Suprapubic skin (tissue), 4 donors: ENCODE data around the gene PROSER2. TPM values are rescaled to one million over a fixed set of nuclear protein-coding genes. Genes with fewer than 3 reads are reported as not detected.
"Not testable (repeated sequence)": the region's sequence is repeated elsewhere in the genome, so short reads cannot be mapped to it uniquely, and the experiment has no call there.

ENCODE experiments used
- DNase-seq, 2 donors: peaks; one replicate each; pipeline ENCODE4 v3.0.0-alpha.2; 2019; ENCODE audit warnings: low spot score in 2 of 2
- H3K27ac ChIP-seq: fragments of 200-600 bp; sonication (generic); one replicate; pipeline ENCODE4 v1.5.1; 2019
- H3K27me3 ChIP-seq: fragments of 200-600 bp; sonication (generic); one replicate; pipeline ENCODE4 v1.5.1; 2019
- H3K36me3 ChIP-seq: fragments of 200-600 bp; sonication (generic); one replicate; pipeline ENCODE4 v1.5.1; 2019
- H3K4me1 ChIP-seq: fragments of 200-600 bp; sonication (generic); one replicate; pipeline ENCODE4 v1.5.1; 2019
- H3K4me3 ChIP-seq: fragments of 200-600 bp; sonication (generic); one replicate; pipeline ENCODE4 v1.5.1; 2019; ENCODE audit warnings: mild to moderate bottlenecking
- H3K9me3 ChIP-seq: fragments of 200-600 bp; sonication (generic); one replicate; pipeline ENCODE4 v1.5.1; 2019
- EP300 ChIP-seq: sonication (generic); formaldehyde crosslinking; IDR thresholded peaks from one replicate; pipeline ENCODE4 v1.6.1; 2017; ENCODE audit warnings: antibody characterized with exemption
- POLR2A ChIP-seq, 2 donors: fragments of 450-650 bp; IDR thresholded peaks; one replicate each; pipeline ENCODE4 v1.6.1; 2017; ENCODE audit warnings: antibody characterized with exemption in 2 of 2, mild to moderate bottlenecking in 2 of 2, moderate library complexity in 2 of 2
- POLR2AphosphoS5 ChIP-seq, 3 donors: sonication (generic); formaldehyde crosslinking; IDR thresholded peaks; one replicate each; pipeline ENCODE4 v1.6.1; 2017; ENCODE audit warnings: antibody characterized with exemption in 3 of 3
- WGBS: methylation state at CpG from one replicate; pipeline ENCODE4 v1.1.5; 2018; 5-methylcytosine and 5-hydroxymethylcytosine counted together
- total RNA-seq, 4 donors: library from RNA; depleted of rRNA; stranded (reverse); fragments of >200 nt; gene quantifications; one replicate each; pipeline ENCODE4 v1.1.0, GENCODE V29; 2016
- TF ChIP-seq, protein P1 (sequence below), 2 donors: fragments of 200-600 bp in 1 of 2; fragments of 450-650 bp in 1 of 2; sonication (generic) in 1 of 2; IDR thresholded peaks; one replicate each; pipeline ENCODE4 v1.5.1; 2016 to 2019; ENCODE audit warnings: antibody characterized with exemption in 2 of 2, mild to moderate bottlenecking in 1 of 2, moderate library complexity in 1 of 2

PROSER2 gene
- total RNA-seq, 4 donors from 2014 or later: 5.6 to 8.5 (median 6.3) TPM

DNA sequence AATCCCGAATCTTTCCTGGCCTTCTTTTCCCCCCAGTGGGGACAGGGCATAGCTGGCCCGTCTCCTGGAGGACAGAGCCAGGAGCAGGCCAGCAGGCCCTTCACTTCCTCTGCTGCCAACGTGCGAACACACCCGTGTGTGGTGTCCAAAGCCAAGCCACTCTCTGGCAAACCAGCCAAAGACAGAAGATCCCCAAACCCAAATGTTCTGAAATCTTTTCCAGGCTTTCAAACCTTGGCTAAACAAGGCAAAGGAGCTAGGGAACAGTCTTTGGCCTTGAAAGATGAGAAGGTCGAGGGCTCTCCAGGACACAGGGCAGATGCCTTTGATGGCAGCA lies 63.0 kb downstream of the PROSER2 start:
- Histone ChIP-seq H3K36me3 (no peaks in the 10 kb centered on the region), H3K4me3 (no peak overlapping the region), H3K27me3 (no peaks in the 10 kb centered on the region), H3K4me1 (peaks cover 13% of the 10 kb centered on the region), H3K27ac (no peak overlapping the region), H3K9me3 (no peaks in the 10 kb centered on the region)
- TF ChIP-seq, protein P1, sequence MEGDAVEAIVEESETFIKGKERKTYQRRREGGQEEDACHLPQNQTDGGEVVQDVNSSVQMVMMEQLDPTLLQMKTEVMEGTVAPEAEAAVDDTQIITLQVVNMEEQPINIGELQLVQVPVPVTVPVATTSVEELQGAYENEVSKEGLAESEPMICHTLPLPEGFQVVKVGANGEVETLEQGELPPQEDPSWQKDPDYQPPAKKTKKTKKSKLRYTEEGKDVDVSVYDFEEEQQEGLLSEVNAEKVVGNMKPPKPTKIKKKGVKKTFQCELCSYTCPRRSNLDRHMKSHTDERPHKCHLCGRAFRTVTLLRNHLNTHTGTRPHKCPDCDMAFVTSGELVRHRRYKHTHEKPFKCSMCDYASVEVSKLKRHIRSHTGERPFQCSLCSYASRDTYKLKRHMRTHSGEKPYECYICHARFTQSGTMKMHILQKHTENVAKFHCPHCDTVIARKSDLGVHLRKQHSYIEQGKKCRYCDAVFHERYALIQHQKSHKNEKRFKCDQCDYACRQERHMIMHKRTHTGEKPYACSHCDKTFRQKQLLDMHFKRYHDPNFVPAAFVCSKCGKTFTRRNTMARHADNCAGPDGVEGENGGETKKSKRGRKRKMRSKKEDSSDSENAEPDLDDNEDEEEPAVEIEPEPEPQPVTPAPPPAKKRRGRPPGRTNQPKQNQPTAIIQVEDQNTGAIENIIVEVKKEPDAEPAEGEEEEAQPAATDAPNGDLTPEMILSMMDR (IDR thresholded peaks at IDR 0.05): no peak
- no peak for TF ChIP-seq POLR2A (IDR thresholded peaks at IDR 0.05)
- no peak for TF ChIP-seq POLR2AphosphoS5 (IDR thresholded peaks at IDR 0.05)
- no peak for TF ChIP-seq EP300
- DNase-seq: no peak
- WGBS: 65% methylated on average over 2 of the region's 6 CpGs

DNA sequence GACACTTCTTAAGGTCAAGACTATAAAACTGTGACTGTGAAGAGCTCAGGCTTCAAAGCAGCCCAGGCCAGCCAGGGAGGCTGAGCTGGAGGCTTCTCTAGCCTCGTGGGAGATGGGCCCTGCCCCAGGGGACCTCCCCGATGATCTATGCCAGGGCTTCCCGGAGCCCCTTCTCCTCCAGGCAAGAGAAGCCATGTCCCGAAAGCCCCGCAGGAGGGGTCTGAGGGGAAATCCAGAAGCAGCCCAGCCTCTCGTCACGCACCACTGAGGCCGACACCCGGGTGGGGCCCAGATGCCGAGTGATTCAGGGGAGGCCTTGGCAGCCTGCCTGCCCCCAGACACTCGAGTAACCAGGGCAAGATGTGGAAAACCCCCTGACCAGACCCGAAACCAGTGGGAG lies 63.7 kb downstream of the PROSER2 start:
- no peak for DNase-seq
- no peak overlapping the region for H3K27ac ChIP-seq
- H3K9me3 ChIP-seq: no peaks in the 10 kb centered on the region
- TF ChIP-seq POLR2A (IDR thresholded peaks at IDR 0.05) (no peak), POLR2AphosphoS5 (IDR thresholded peaks at IDR 0.05) (no peak), EP300 (no peak)
- TF ChIP-seq, protein P1 (IDR thresholded peaks at IDR 0.05): no peak
- peaks cover 11% of the 10 kb centered on the region for H3K4me1 ChIP-seq
- H3K27me3 ChIP-seq: no peaks in the 10 kb centered on the region
- 53% methylated on average over 10 of the region's 12 CpGs for WGBS
- H3K36me3 ChIP-seq: no peaks in the 10 kb centered on the region
- no peak overlapping the region for H3K4me3 ChIP-seq

DNA sequence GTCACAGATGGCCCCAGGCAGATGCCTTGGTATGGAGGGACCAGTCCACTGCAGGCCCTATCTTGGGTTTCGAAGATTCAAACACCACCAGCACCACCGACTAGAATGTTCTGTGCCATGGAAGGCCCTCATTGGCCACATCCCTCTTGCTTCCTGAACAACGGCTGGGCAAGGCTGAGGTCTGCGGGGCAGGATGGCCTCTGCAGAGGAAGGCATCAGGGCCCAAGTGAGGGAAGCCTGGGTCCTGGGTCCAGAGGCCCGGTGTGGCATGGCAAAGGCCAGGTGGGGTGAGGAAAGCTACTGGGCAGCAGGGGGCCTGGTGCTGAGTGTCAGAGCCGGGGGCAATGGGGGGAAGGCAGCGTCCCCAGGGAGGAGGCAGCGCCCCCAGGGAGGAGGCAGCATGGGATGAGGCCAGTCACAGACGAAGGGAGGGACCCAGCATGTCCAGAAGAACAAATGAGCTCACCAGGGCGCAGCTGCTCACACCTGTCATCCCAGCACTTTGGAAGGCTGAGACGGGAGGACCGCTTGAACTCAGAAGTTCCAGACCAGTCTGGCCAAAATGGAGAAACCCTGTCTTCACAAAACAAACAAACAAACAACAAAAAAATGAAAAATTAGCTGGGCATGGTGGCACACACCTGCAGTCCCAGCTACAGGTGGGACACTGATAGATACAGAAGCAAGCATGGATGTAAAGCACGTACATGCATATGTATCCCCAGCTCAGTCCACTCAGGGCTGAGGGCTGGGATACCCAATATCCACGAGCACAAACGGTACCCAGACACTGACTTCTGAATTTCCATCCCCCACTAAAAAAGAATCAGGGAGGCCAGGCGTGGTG lies 64.4 kb downstream of the PROSER2 start:
- H3K36me3 ChIP-seq: no peaks in the 10 kb centered on the region
- TF ChIP-seq EP300: no peak
- TF ChIP-seq POLR2A (IDR thresholded peaks at IDR 0.05): no peak
- TF ChIP-seq, protein P1 (IDR thresholded peaks at IDR 0.05): no peak
- TF ChIP-seq POLR2AphosphoS5 (IDR thresholded peaks at IDR 0.05): no peak
- H3K4me1 ChIP-seq: peaks cover 7% of the 10 kb centered on the region
- no peak overlapping the region for H3K27ac ChIP-seq
- H3K4me3 ChIP-seq: no peak overlapping the region
- H3K27me3 ChIP-seq: no peaks in the 10 kb centered on the region
- H3K9me3 ChIP-seq: no peaks in the 10 kb centered on the region
- 86% methylated on average over 16 of the region's 16 CpGs for WGBS
- no peak for DNase-seq

DNA sequence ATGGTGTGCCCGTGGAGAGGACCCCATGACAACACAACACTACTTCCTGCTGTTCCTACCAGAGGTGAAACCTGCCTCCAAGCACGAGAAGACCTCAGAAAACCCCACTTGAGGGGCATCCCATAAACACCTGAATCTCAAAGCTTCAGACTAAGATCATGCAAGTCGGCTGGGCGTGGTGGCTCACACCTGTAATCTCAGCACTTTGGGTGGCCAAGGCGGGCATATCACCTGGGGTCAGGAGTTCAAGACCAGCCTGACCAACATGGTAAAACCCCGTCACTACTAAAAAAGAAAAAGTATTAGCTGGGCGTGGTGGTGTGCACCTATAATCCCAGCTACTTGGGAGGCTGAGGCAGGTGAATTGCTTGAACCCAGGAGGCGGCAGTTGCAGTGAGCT lies 66.1 kb downstream of the PROSER2 start:
- 90% methylated on average over 8 of the region's 8 CpGs for WGBS
- not testable (repeated sequence) for H3K36me3 ChIP-seq, H3K9me3 ChIP-seq, H3K4me1 ChIP-seq, H3K27me3 ChIP-seq, H3K4me3 ChIP-seq, DNase-seq, H3K27ac ChIP-seq

DNA sequence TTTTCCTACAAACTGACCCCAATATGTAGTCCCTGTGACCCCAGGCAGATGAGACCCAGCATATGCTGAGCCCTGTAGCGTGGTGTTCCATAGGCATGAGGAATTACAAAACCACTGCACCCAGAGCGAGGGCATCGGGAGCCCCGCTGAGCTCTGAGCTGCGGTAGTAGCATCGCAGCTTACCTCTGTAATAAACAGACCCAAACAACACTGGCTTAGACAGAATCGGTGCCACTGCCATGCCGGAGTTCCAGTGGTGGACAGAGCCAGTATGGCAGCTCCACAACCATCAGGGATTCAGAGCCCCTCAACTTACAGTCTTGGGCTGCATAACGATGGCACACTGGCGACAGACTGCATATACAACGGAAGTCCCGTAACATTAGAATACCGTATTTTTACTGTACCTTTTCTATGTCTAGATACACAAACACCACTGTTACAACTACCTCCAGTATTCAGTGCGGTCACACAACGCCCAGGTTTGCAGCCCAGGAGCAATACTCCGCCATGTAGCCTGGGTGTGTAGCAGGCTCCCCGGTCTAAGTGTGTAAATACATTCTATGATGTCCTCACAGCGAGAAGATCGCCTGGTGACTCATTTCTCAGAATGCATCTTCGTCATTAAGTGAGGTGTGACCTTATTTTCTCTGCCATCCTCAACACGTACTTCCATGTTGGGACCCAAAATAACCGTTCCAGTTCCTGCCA lies 68.8 kb downstream of the PROSER2 start:
- DNase-seq: no peak
- 96% methylated on average over 21 of the region's 22 CpGs for WGBS
- Histone ChIP-seq H3K9me3 (no peaks in the 10 kb centered on the region), H3K36me3 (no peaks in the 10 kb centered on the region), H3K27ac (no peak overlapping the region), H3K4me3 (no peak overlapping the region), H3K27me3 (no peaks in the 10 kb centered on the region), H3K4me1 (no peaks in the 10 kb centered on the region)
- no peak for TF ChIP-seq EP300
- TF ChIP-seq POLR2AphosphoS5 (IDR thresholded peaks at IDR 0.05): no peak
- TF ChIP-seq, protein P1 (IDR thresholded peaks at IDR 0.05): no peak
- TF ChIP-seq POLR2A (IDR thresholded peaks at IDR 0.05): no peak
